Neural progenitor cell (in vitro differentiated cells): ENCODE measurements around the gene RIPOR3.
A peak's percentile ranks its signal among the peaks of the same experiment; 100 is the strongest.

Source experiments
- CTCF ChIP-seq: fragments of 200-600 bp; sonication (generic); IDR thresholded peaks from 2 replicates; pipeline ENCODE4 v1.5.1; 2017; ENCODE audit warnings: antibody characterized with exemption, mild to moderate bottlenecking
- EZH2 ChIP-seq: fragments of 200-600 bp; sonication (generic); IDR thresholded peaks from 2 replicates; pipeline ENCODE4 v1.6.1; 2017; ENCODE audit warnings: antibody characterized with exemption, mild to moderate bottlenecking, moderate library complexity

- TF ChIP-seq EZH2 (no peak), CTCF (peak; percentile 72)
Observed at GRCh38 chr20:50575865-50576720, 115.2 kb downstream of the RIPOR3 start.
